HG03097 (cell line): ENCODE data around the gene UGT1A10.
"Not testable (repeated sequence)": the region's sequence is repeated elsewhere in the genome, so short reads cannot be mapped to it uniquely, and the experiment has no call there.

Experiments used
- ATAC-seq: cut with Tn5 transposase; IDR thresholded peaks from one replicate; pipeline ENCODE4 v1.9.1; 2021; ENCODE audit not compliant: unreplicated experiment, low FRiP score

Gene UGT1A10

GRCh38 chr2:233636306-233636705 lies at the start of gene UGT1A10:
Gene UGT1A10, plus strand, starts transcription at chr2:233636448. Its CDS starts 75 bp downstream, at chr2:233636523.
- not testable (repeated sequence) for ATAC-seq

GRCh38 chr2:233588400-233588799 lies 47.8 kb upstream of the UGT1A10 start:
- ATAC-seq, result no peak

GRCh38 chr2:233592706-233593105 lies 43.5 kb upstream of the UGT1A10 start:
- not testable (repeated sequence) for ATAC-seq

- ATAC-seq, result no peak
Observed at GRCh38 chr2:233593201-233593600, 43.0 kb upstream of the UGT1A10 start.

- no peak for ATAC-seq
Observed at GRCh38 chr2:233597522-233597921, 38.7 kb upstream of the UGT1A10 start.

- ATAC-seq, result no peak
Observed at GRCh38 chr2:233598952-233599351, 37.3 kb upstream of the UGT1A10 start.

GRCh38 chr2:233600386-233600785 lies 35.9 kb upstream of the UGT1A10 start:
- ATAC-seq, result no peak

GRCh38 chr2:233602076-233602475 lies 34.2 kb upstream of the UGT1A10 start:
- ATAC-seq, result no peak

GRCh38 chr2:233603520-233603919 lies 32.7 kb upstream of the UGT1A10 start:
- ATAC-seq, result no peak

- no peak for ATAC-seq
Observed at GRCh38 chr2:233604826-233605225, 31.4 kb upstream of the UGT1A10 start.

GRCh38 chr2:233605680-233606079 lies 30.6 kb upstream of the UGT1A10 start:
- ATAC-seq, result no peak

- no peak for ATAC-seq
Observed at GRCh38 chr2:233611284-233611683, 25.0 kb upstream of the UGT1A10 start.

GRCh38 chr2:233617476-233617875 lies 18.8 kb upstream of the UGT1A10 start, which contains the start of gene UGT1A8:
Gene UGT1A8, plus strand, starts transcription at chr2:233617633. Its CDS starts 75 bp downstream, at chr2:233617708.
- not testable (repeated sequence) for ATAC-seq

GRCh38 chr2:233620204-233620603 lies 16.0 kb upstream of the UGT1A10 start:
- ATAC-seq, result no peak

GRCh38 chr2:233621863-233622262 lies 14.4 kb upstream of the UGT1A10 start:
- not testable (repeated sequence) for ATAC-seq

GRCh38 chr2:233627331-233628025 lies 8.8 kb upstream of the UGT1A10 start:
- no peak for ATAC-seq

GRCh38 chr2:233638836-233639235 lies 2.6 kb downstream of the UGT1A10 start:
- ATAC-seq, result no peak

- no peak for ATAC-seq
Observed at GRCh38 chr2:233639860-233640259, 3.6 kb downstream of the UGT1A10 start.

GRCh38 chr2:233643128-233643527 lies 6.9 kb downstream of the UGT1A10 start:
- no peak for ATAC-seq

GRCh38 chr2:233646033-233646432 lies 9.8 kb downstream of the UGT1A10 start:
- not testable (repeated sequence) for ATAC-seq

- no peak for ATAC-seq
Observed at GRCh38 chr2:233650981-233651380, 14.7 kb downstream of the UGT1A10 start.

- no peak for ATAC-seq
Observed at GRCh38 chr2:233651430-233651829, 15.2 kb downstream of the UGT1A10 start.
